ENCODE data around the gene RUFY3.

DNA sequence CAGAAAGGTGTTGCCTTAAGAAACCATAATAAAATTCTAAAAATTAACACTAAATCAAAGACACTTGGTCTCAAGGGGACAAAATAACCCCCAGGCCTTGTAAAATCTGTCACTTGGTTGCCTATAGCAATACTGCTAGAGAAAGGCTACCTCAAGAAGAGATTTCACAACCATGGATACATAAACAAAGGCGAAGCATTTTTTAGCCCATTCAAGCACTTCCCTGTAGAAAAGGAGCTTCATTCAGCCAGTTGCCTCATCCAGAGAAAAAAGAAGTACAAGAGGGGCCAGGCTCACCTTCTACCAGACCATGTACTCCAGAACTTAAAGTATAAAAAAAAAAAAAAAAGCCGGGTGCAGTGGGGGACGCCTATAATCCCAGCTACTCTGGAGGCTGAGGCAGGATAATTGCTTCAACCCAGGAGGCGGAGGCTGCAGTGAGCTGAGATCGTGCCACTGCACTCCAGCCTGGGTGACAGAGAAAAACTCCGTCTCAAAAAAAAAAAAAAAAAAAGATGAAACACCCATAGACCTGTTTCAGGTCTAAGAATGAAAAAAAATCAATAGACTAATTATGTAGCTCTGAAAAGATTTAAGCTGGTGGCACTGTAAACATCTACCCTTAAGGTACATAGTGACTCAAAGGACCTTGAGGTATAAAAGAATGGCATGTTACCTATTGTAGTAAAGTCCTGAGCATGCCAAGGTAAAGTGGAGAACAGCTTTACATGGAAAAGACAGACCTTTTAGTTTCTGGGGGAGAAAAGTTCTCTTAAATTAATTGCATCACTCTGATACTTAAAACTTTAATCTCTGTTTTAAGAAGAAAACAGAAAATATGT is 18.0 kb downstream of the RUFY3 start:
- TF ChIP-seq CTCF (IDR thresholded peaks at IDR 0.05) (no peak), EZH2phosphoT487 (IDR thresholded peaks at IDR 0.05) (no peak)
